Measurements from ENCODE around the gene STEAP4.
"Not testable (repeated sequence)": the region's sequence is repeated elsewhere in the genome, so short reads cannot be mapped to it uniquely, and the experiment has no call there.

Gene STEAP4

DNA sequence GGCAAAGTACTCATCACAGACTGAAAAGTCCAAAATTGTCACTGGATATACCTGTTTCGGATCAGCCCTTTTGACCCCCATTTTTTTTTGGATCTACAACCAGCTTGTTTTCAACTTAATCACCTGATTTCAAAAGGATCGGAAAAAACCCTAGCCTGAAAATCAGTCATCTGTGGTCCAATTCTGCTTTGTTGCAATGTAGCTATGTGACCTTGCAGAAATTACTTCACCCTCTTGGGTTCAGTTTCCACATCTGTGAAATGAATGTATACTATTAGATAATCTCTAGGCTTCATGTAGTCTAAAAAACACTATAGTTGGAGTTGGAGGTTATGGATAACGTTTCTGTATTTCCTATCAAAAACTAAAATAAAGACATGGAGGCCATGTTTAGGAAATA is 37.1 kb downstream of the STEAP4 start:
- H3K4me3 ChIP-seq (ENCODE audit: control insufficient read depth, low read depth, low read length) = no peak overlapping the region
- TF ChIP-seq, protein P1, sequence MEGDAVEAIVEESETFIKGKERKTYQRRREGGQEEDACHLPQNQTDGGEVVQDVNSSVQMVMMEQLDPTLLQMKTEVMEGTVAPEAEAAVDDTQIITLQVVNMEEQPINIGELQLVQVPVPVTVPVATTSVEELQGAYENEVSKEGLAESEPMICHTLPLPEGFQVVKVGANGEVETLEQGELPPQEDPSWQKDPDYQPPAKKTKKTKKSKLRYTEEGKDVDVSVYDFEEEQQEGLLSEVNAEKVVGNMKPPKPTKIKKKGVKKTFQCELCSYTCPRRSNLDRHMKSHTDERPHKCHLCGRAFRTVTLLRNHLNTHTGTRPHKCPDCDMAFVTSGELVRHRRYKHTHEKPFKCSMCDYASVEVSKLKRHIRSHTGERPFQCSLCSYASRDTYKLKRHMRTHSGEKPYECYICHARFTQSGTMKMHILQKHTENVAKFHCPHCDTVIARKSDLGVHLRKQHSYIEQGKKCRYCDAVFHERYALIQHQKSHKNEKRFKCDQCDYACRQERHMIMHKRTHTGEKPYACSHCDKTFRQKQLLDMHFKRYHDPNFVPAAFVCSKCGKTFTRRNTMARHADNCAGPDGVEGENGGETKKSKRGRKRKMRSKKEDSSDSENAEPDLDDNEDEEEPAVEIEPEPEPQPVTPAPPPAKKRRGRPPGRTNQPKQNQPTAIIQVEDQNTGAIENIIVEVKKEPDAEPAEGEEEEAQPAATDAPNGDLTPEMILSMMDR (conservative IDR thresholded peaks at IDR 0.05; ENCODE audit: control insufficient read depth, insufficient read depth, low read depth, low read length) = no peak
- no peak for DNase-seq (ENCODE audit: low read depth)

GRCh38 chr7:88268858-88269257 is 37.8 kb downstream of the STEAP4 start:
- TF ChIP-seq, protein P1 (conservative IDR thresholded peaks at IDR 0.05; ENCODE audit: control insufficient read depth, insufficient read depth, low read depth, low read length) = no peak

GRCh38 chr7:88268051-88268450 is 38.6 kb downstream of the STEAP4 start:
- TF ChIP-seq, protein P1 (conservative IDR thresholded peaks at IDR 0.05; ENCODE audit: control insufficient read depth, insufficient read depth, low read depth, low read length) = no peak
- H3K4me3 ChIP-seq (ENCODE audit: control insufficient read depth, low read depth, low read length) = no peak overlapping the region
- no peak for DNase-seq (ENCODE audit: low read depth)

More at GRCh38 chr7:88268858-88269257, 37.8 kb downstream of the STEAP4 start:
- no peak overlapping the region for H3K4me3 ChIP-seq (ENCODE audit: control insufficient read depth, low read depth, low read length)
- DNase-seq (ENCODE audit: low read depth) = no peak

- no peak for DNase-seq (ENCODE audit: low read depth)
- H3K4me3 ChIP-seq (ENCODE audit: control insufficient read depth, low read depth, low read length) = no peak overlapping the region
- TF ChIP-seq, protein P1 (conservative IDR thresholded peaks at IDR 0.05; ENCODE audit: control insufficient read depth, insufficient read depth, low read depth, low read length) = no peak
Observed at GRCh38 chr7:88267421-88267820, 39.3 kb downstream of the STEAP4 start.

- not testable (repeated sequence) for H3K4me3 ChIP-seq (ENCODE audit: control insufficient read depth, low read depth, low read length); DNase-seq (ENCODE audit: low read depth)
Observed at GRCh38 chr7:88264987-88265386, 41.7 kb downstream of the STEAP4 start.

- no peak overlapping the region for H3K4me3 ChIP-seq (ENCODE audit: control insufficient read depth, low read depth, low read length)
- no peak for DNase-seq (ENCODE audit: low read depth)
- TF ChIP-seq, protein P1 (conservative IDR thresholded peaks at IDR 0.05; ENCODE audit: control insufficient read depth, insufficient read depth, low read depth, low read length) = no peak
Observed at GRCh38 chr7:88262562-88262961, 44.1 kb downstream of the STEAP4 start.

DNA sequence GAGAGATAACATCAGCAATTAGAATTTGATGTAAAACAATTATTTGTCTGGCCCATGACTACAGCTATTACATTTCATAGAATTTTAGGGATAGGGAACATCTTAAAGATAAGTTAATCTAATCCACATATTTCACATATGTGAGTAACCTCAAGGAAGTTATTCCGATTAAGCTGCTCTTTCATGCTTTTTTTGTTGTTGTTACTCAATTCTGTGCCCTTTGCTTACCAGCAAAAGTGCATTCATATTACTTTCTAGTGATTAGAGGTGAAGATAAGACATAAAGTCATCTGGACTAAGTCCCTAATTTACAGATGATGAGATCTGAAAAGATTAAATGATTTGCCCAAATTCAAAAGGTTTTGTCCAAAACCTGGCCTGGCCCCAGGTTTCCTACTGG is 46.0 kb downstream of the STEAP4 start:
- no peak for DNase-seq (ENCODE audit: low read depth)
- H3K4me3 ChIP-seq (ENCODE audit: control insufficient read depth, low read depth, low read length) = no peak overlapping the region
- TF ChIP-seq, protein P1 (conservative IDR thresholded peaks at IDR 0.05; ENCODE audit: control insufficient read depth, insufficient read depth, low read depth, low read length) = no peak
